ENCODE data around the gene ARID3A.
"Not testable (repeated sequence)": the region's sequence is repeated elsewhere in the genome, so short reads cannot be mapped to it uniquely, and the experiment has no call there.

Gene ARID3A

GRCh38 chr19:925526-926322, at the start of gene ARID3A:
TSS of gene ARID3A (plus strand) at chr19:926035. CDS start at chr19:929529, 3,494 bp downstream.
- no peak for DNase-seq (ENCODE audit: low read depth, low spot score)

- DNase-seq (ENCODE audit: low read depth, low spot score) = no peak
Observed at GRCh38 chr19:876089-876488, 49.7 kb upstream of the ARID3A start.

GRCh38 chr19:876780-877314, 49.0 kb upstream of the ARID3A start:
- no peak for DNase-seq (ENCODE audit: low read depth, low spot score)

- not testable (repeated sequence) for DNase-seq (ENCODE audit: low read depth, low spot score)
Observed at GRCh38 chr19:877992-878660, 47.7 kb upstream of the ARID3A start.

- DNase-seq (ENCODE audit: low read depth, low spot score) = not testable (repeated sequence)
Observed at GRCh38 chr19:878751-879561, 46.9 kb upstream of the ARID3A start.

- DNase-seq (ENCODE audit: low read depth, low spot score) = no peak
Observed at GRCh38 chr19:879711-880438, 46.0 kb upstream of the ARID3A start.

GRCh38 chr19:881385-882071, 44.3 kb upstream of the ARID3A start:
- DNase-seq (ENCODE audit: low read depth, low spot score) = no peak

GRCh38 chr19:882871-883497, 42.9 kb upstream of the ARID3A start:
- no peak for DNase-seq (ENCODE audit: low read depth, low spot score)

- no peak for DNase-seq (ENCODE audit: low read depth, low spot score)
Observed at GRCh38 chr19:883661-884211, 42.1 kb upstream of the ARID3A start.

- no peak for DNase-seq (ENCODE audit: low read depth, low spot score)
Observed at GRCh38 chr19:884420-885211, 41.2 kb upstream of the ARID3A start.

- no peak for DNase-seq (ENCODE audit: low read depth, low spot score)
Observed at GRCh38 chr19:885536-886224, 40.2 kb upstream of the ARID3A start.

GRCh38 chr19:887072-887471, 38.8 kb upstream of the ARID3A start:
- DNase-seq (ENCODE audit: low read depth, low spot score) = no peak

- DNase-seq (ENCODE audit: low read depth, low spot score) = no peak
Observed at GRCh38 chr19:887599-887998, 38.2 kb upstream of the ARID3A start.

- no peak for DNase-seq (ENCODE audit: low read depth, low spot score)
Observed at GRCh38 chr19:888581-889385, 37.1 kb upstream of the ARID3A start.

GRCh38 chr19:889662-890295, 36.1 kb upstream of the ARID3A start:
- DNase-seq (ENCODE audit: low read depth, low spot score) = no peak

GRCh38 chr19:890831-891230, 35.0 kb upstream of the ARID3A start:
- no peak for DNase-seq (ENCODE audit: low read depth, low spot score)

All from brain pericyte (primary cell).